HG02840 (cell line): ENCODE results near the gene EPG5.
"Not testable (repeated sequence)": the region's sequence is repeated elsewhere in the genome, so short reads cannot be mapped to it uniquely, and the experiment has no call there.

Experiments
- ATAC-seq: cut with Tn5 transposase; IDR thresholded peaks from one replicate; pipeline ENCODE4 v1.9.1; 2021; ENCODE audit warnings: mild to moderate bottlenecking, moderate library complexity, moderate number of reproducible peaks; ENCODE audit not compliant: unreplicated experiment, low FRiP score

Gene EPG5, protein sequence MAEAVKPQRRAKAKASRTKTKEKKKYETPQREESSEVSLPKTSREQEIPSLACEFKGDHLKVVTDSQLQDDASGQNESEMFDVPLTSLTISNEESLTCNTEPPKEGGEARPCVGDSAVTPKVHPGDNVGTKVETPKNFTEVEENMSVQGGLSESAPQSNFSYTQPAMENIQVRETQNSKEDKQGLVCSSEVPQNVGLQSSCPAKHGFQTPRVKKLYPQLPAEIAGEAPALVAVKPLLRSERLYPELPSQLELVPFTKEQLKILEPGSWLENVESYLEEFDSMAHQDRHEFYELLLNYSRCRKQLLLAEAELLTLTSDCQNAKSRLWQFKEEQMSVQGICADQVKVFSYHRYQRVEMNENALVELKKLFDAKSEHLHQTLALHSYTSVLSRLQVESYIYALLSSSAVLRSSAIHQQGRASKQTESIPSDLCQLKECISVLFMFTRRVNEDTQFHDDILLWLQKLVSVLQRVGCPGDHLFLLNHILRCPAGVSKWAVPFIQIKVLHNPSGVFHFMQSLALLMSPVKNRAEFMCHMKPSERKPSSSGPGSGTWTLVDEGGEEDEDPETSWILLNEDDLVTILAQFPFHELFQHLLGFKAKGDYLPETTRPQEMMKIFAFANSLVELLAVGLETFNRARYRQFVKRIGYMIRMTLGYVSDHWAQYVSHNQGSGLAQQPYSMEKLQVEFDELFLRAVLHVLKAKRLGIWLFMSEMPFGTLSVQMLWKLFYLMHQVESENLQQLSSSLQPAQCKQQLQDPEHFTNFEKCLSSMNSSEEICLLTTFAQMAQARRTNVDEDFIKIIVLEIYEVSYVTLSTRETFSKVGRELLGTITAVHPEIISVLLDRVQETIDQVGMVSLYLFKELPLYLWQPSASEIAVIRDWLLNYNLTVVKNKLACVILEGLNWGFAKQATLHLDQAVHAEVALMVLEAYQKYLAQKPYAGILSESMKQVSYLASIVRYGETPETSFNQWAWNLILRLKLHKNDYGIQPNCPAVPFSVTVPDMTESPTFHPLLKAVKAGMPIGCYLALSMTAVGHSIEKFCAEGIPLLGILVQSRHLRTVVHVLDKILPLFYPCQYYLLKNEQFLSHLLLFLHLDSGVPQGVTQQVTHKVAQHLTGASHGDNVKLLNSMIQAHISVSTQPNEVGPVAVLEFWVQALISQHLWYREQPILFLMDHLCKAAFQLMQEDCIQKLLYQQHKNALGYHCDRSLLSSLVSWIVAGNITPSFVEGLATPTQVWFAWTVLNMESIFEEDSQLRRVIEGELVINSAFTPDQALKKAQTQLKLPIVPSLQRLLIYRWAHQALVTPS (N-terminal part only)

DNA sequence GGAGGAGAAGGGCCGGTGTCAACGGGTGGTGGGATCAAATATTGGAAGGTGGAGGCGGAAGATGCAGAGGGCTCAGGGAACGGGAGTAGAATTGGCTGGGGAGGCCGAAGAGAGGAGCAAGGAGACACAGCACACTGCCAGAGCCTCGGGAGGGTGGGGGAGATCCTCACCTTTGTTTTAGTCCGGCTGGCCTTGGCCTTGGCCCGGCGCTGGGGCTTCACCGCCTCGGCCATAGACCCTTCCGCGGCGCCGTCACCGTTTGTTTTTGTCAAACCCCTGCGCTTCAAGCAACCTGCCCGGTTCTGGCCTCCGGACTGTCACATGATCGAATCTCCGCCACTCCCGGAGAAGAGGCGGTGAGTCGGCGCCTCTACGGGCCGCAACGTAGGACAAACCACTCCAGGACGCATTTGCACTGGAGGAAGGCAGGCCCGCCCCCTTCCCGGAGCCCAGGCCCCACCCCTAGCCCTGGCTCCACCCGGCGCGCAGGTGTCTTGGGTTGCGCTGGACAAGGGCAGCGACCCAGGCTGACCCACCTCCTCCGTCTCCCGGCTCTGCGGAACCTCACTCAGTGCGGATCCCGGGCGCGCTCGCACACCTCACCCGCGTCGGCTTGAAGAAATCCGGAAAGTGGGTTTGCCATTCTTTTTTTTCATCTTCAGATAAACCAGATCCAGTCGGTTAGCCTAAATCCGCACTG lies at the start of gene EPG5:
Gene EPG5 (minus strand): TSS at position 323 of the 700 bp plus-strand sequence. CDS start 90 bp downstream, at position 233.
- peak; percentile 97 for ATAC-seq

- ATAC-seq: no peak
These were observed 46.5 kb upstream of the EPG5 start for GRCh38 chr18:46013484-46014189.

GRCh38 chr18:46010676-46011075 lies 43.5 kb upstream of the EPG5 start:
- ATAC-seq: no peak

DNA sequence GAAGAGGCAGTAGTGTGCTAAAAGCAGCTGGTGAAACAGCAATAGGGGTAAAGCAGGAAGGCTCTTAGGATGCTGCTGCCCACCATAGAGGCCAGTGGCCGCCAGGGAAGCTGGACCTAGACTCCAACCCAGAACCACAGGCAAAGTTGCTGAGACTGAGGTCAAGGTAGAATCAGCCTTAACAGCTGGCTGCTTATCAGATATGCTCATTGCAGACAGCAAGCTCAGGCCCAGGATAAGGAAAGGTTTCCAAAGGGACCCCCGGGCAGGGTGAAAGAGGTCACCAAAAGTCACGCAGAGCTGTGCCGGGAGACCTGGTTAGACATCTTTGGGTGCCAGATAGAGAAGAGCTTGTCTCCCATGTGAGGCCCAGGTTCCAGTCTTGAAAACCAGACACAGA lies 42.9 kb upstream of the EPG5 start:
- ATAC-seq: no peak

- ATAC-seq: no peak
These were observed 42.2 kb upstream of the EPG5 start for GRCh38 chr18:46009125-46009840.

- no peak for ATAC-seq
These were observed 41.4 kb upstream of the EPG5 start for GRCh38 chr18:46008531-46008930.

DNA sequence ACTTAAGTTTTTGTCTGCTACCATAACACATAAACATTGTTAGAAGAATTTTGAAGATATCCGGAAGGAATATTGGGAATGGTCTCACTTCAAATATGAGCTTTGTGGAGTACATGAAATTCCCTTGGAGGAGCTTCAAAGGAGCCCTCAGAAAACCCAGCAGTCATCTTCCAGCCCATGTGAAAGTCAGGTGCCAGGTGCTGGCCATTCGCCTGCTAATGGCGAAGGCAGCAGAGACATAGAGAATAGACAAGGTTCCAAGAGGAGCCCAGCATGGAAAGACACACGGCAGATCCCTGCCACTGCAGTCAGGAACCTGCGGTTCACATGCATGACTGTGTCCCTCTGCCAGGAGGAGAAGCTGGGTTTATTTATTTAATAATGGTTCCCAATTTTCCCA lies 40.0 kb upstream of the EPG5 start:
- no peak for ATAC-seq

GRCh38 chr18:46002934-46003333 lies 35.8 kb upstream of the EPG5 start:
- ATAC-seq: no peak

DNA sequence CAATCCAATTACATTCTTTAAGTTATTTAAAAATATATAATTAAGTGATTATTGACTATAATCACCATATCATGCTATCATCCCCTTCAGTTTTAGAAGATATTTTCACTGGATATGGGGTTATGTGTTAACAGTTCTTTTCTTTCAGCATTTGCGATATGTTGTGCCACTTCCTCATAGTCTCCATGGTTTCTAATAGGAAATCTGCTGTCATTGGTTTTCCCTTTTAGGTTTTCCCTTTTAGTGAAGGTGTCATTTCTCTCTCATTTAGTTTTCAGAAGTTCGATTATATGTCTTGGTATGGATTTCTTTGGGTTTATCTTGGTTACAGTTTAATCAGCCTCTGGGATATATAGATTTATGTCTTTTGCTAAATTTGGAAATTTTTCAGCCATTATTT lies 34.8 kb upstream of the EPG5 start:
- no peak for ATAC-seq

DNA sequence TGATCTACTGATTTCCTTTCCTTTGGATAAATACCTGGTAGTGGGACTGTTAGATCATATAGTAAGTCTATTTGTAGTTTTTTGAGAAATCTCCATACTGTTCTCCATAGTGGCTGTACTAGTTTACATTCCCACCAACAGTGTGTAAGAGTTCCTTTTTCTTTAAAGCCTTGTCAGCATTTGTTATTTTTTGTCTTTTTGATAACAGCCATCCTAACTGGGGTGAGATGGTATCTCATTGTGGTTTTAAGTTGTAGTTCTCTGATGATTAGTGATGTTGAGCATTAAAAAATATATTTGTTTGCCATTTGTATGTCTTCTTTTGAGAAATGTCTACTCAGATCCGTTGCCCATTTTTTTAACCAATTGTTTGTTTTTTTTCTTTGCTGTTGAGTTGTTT lies 33.9 kb upstream of the EPG5 start:
- ATAC-seq: no peak

DNA sequence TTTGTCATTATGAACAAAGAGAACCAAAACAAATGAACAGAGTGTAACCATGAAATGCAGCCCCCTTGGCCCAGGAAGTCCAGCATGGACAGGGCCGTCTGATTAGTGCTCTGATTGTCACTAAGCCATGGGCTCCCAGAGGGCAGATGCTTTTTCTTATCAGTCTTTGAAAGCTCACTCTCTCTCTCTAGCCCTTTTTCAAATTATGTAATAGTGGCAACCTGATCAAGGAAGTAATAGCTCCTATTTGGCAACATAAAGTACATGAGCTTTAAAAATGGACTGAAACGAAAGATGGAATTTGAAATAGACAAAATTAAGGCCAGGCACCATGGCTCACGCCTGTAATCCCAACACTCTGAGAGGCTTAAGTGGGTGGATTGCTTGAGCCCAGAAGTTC lies 32.4 kb upstream of the EPG5 start:
- ATAC-seq: no peak

GRCh38 chr18:45998244-45998643 lies 31.1 kb upstream of the EPG5 start:
- no peak for ATAC-seq

- no peak for ATAC-seq
These were observed 30.6 kb upstream of the EPG5 start for GRCh38 chr18:45997700-45998151.

DNA sequence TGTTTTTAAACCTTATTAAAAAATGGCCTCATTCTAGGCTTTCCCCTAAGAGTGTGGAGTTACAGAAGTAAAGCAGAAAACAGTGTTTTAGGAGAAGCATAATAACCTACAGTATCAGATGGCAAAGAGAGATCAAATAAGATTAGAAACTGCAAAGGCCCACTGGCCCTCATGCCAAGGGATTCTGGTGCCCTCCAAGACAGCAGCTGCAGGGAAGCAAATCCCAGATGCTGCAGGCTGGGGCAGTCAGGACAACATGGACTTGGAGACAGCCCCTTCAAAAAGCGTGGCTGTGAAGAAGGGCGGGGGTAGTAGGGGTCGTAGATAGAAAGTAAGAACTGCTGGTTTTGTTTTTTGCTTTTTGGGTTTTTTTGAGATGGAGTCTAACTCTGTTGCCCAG lies 28.3 kb upstream of the EPG5 start:
- no peak for ATAC-seq

GRCh38 chr18:45993438-45993837 lies 26.3 kb upstream of the EPG5 start:
- ATAC-seq: no peak

DNA sequence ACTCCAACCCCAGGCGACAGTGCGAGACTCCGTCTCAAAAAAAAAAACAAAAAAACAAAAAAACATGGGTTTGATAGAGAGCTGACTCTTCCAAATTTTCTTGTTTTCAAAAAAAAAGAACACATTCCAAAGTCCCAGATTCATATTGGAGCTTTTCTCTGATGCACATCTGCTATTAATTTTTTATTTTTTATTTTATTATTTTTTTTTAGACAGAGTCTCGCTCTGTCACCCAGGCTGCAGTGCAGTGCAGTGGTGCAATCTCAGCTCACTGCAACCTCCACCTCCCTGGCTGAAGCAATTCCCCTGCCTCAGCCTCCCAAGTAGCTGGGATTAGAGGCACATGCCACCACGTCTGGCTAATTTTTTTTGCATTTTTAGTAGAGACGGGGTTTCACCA lies 25.4 kb upstream of the EPG5 start:
- not testable (repeated sequence) for ATAC-seq

DNA sequence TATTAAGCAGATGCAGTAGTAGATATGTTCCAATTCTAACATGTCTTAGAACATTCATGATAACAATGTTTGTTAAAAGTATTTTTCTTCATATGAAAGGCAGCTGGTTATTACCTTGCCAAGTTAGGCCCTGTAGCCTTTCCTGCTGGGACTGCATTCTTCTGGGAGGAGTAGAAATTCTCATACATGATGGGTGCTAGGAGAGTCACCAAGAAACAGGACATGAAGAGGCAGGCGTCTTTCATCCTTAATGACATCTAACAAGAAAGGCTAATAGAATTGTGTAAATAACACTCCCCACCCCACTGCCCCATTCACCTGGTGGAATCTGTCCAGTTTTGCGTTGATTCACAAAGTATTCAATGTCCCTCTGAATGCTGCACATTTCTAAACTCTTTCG lies 24.7 kb upstream of the EPG5 start:
- ATAC-seq: no peak

DNA sequence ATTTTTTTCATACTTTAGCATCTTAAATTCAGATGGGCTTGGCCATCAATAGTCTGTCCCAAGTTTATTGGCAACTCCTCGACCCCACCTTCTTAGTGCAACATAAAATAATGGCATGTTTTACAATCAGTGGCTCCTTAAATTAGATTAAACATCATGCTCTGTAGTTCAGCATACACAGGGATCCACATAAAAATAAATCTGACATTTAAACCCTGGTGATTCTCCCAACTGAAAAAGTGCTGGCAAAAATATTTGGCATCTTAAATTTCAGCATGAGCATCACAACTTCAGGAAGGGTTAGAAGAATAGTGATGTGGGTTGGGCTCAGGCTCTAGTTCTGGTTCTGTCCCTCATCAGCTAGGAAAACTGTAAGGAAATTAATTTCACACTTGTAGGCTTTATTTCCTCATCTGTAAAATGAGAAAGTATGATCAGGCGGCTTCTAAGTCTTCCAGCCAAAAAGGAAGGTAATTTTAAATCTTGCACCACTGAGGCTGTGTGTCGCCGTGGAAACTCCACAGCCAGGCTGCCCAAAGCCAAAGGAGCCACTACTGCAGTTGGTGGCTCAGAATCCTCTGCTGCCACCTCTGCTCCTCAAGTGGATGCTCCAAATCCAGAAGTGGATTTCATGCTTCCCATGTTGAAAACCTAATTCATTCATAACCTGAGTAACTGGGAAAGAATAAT lies 17.6 kb upstream of the EPG5 start:
- no peak for ATAC-seq
